ENCODE measurements around the gene SLC19A1. TPM values are rescaled to one million over a fixed set of nuclear protein-coding genes. Genes with fewer than 3 reads are reported as not detected.

Gene SLC19A1
- total RNA-seq, 4 donors from 2014 or later = 1.5 to 8.6 (median 5.3) TPM

DNA sequence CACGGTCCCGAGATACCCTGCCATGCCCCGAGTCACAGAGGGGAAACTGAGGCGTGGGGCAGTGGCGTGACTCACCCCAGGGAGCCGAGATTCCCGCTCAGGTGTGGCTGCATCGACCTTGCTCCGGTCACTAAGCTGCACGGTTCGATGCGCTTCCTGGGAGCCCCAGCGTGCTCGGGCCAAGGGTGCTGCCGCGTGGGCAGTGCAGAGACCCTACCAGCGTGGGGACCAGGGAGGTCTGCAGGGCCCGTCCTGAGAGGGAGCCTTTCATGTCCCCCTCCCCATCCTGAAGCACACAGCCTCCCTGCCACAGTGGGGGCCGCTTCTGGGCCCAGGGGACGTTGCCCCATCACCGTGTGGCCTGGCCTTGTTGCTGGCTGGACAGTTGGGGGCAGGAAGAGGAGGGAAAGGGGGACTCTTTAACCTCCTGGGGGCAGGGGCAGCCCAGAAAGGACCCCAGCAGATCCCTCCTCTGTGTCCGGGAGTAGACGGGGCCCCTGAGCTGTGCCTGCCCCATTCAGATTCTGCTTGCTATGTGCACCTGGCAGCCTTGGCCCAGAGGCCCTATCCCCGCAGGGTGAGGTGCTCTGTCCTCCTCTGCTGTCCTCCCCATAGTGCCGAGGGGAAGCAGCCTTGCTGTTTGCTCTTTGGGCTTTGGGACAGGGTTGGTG is 84.9 kb downstream of the SLC19A1 start:
- H3K4me3 ChIP-seq = peak overlapping the region in 1 of 2 donors; percentile 47
- no CpG with 5 or more reads among the region's 25 CpGs for WGBS, 2 donors (ENCODE audit: low coverage in 1 of 2)

DNA sequence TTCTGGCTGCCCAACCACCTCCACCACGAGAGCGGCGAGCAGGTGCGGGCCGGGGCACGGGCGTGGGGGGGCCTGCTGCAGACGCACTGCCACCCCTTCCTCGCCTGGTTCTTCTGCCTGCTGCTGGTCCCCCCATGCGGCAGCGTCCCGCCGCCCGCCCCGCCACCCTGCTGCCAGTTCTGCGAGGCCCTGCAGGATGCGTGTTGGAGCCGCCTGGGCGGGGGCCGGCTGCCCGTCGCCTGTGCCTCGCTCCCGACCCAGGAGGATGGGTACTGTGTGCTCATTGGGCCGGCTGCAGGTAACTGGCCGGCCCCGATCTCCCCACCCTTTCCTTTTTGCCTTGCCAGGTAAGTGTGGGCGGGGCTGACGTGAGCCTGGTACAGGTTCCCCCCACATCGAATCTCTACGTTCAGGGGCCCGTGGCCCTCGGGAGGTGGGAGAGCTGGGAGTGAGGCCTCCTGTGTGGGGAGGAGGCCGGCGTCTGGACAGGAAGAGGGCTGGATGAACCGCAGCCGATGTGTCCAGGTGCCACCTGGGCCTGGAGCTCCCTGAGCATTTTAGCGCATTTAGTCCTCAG is 85.6 kb downstream of the SLC19A1 start:
- peak overlapping the region in 1 of 2 donors; percentile 47 for H3K4me3 ChIP-seq
- TF ChIP-seq POLR2A (IDR thresholded peaks at IDR 0.05) = no peak
- TF ChIP-seq POLR2AphosphoS5 (IDR thresholded peaks at IDR 0.05) = no peak
- no peak for TF ChIP-seq EP300 (IDR thresholded peaks at IDR 0.05)
- TF ChIP-seq, protein P1, sequence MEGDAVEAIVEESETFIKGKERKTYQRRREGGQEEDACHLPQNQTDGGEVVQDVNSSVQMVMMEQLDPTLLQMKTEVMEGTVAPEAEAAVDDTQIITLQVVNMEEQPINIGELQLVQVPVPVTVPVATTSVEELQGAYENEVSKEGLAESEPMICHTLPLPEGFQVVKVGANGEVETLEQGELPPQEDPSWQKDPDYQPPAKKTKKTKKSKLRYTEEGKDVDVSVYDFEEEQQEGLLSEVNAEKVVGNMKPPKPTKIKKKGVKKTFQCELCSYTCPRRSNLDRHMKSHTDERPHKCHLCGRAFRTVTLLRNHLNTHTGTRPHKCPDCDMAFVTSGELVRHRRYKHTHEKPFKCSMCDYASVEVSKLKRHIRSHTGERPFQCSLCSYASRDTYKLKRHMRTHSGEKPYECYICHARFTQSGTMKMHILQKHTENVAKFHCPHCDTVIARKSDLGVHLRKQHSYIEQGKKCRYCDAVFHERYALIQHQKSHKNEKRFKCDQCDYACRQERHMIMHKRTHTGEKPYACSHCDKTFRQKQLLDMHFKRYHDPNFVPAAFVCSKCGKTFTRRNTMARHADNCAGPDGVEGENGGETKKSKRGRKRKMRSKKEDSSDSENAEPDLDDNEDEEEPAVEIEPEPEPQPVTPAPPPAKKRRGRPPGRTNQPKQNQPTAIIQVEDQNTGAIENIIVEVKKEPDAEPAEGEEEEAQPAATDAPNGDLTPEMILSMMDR (IDR thresholded peaks at IDR 0.05) = no peak
- H3K9me3 ChIP-seq = peaks cover 0 to 6% (median 0%) of the 10 kb centered on the region in 3 donors
- peaks cover 0 to 19% of the 10 kb centered on the region in 2 donors for H3K36me3 ChIP-seq
- peaks cover 38% of the 10 kb centered on the region for H3K27me3 ChIP-seq
- no peak for ATAC-seq
- H3K27ac ChIP-seq = peak overlapping the region in 1 of 4 donors; percentile 31
- no CpG with 5 or more reads among the region's 38 CpGs for WGBS, 2 donors (ENCODE audit: low coverage in 1 of 2)
- H3K4me1 ChIP-seq = peaks cover 0 to 55% (median 12%) of the 10 kb centered on the region in 3 donors

More for the DNA sequence above, 84.9 kb downstream of the SLC19A1 start:
- peaks cover 0 to 55% (median 12%) of the 10 kb centered on the region in 3 donors for H3K4me1 ChIP-seq
- TF ChIP-seq POLR2A (IDR thresholded peaks at IDR 0.05) = no peak
- TF ChIP-seq POLR2AphosphoS5 (IDR thresholded peaks at IDR 0.05) = no peak
- TF ChIP-seq EP300 (IDR thresholded peaks at IDR 0.05) = no peak
- TF ChIP-seq, protein P1 (IDR thresholded peaks at IDR 0.05) = no peak
- H3K36me3 ChIP-seq = peaks cover 0 to 19% of the 10 kb centered on the region in 2 donors
- peaks cover 38% of the 10 kb centered on the region for H3K27me3 ChIP-seq
- no peak for ATAC-seq
- peaks cover 0 to 12% (median 0%) of the 10 kb centered on the region in 3 donors for H3K9me3 ChIP-seq
- peak overlapping the region in 1 of 4 donors; percentile 31 for H3K27ac ChIP-seq

DNA sequence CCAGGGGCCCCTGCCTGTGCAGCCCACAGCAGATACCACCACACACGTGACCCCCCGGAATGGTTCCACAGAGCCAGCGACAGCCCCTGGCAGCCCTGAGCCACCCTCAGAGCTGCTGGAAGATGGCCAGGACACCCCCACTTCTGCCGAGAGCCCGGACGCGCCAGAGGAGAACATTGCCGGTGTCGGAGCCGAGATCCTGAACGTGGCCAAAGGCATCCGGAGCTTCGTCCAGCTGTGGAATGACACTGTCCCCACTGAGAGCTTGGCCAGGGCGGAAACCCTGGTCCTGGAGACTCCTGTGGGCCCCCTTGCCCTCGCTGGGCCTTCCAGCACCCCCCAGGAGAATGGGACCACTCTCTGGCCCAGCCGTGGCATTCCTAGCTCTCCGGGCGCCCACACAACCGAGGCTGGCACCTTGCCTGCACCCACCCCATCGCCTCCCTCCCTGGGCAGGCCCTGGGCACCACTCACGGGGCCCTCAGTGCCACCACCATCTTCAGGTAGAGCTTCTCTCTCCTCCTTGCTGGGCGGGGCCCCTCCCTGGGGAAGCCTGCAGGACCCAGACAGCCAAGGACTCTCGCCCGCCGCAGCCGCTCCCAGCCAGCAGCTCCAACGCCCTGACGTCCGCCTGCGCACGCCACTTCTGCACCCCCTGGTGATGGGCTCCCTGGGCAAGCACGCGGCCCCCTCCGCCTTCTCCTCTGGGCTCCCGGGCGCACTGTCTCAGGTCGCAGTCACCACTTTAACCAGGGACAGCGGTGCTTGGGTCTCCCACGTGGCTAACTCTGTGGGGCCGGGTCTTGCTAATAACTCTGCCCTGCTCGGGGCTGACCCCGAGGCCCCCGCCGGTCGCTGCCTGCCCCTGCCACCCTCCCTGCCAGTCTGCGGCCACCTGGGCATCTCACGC is 86.3 kb downstream of the SLC19A1 start:
- TF ChIP-seq EP300 (IDR thresholded peaks at IDR 0.05) = no peak
- TF ChIP-seq, protein P1 (IDR thresholded peaks at IDR 0.05) = no peak
- no peak for TF ChIP-seq POLR2A (IDR thresholded peaks at IDR 0.05)
- no peak for TF ChIP-seq POLR2AphosphoS5 (IDR thresholded peaks at IDR 0.05)
- H3K9me3 ChIP-seq = peaks cover 0 to under 1% (median 0%) of the 10 kb centered on the region in 3 donors
- H3K4me3 ChIP-seq = peak overlapping the region; percentile 6 to 47
- H3K27me3 ChIP-seq = peaks cover 38% of the 10 kb centered on the region
- peaks cover 0 to 55% (median 12%) of the 10 kb centered on the region in 3 donors for H3K4me1 ChIP-seq
- H3K36me3 ChIP-seq = peaks cover 0 to 19% of the 10 kb centered on the region in 2 donors
- peak overlapping the region in 3 of 4 donors; percentile 41 to 56 (median 50) for H3K27ac ChIP-seq
- WGBS, 2 donors (ENCODE audit: low coverage in 1 of 2) = 72% methylated on average over 5 of the region's 47 CpGs; no CpG with 5 or more reads in 1 of the 2 donors
- peak; percentile 23 for ATAC-seq

DNA sequence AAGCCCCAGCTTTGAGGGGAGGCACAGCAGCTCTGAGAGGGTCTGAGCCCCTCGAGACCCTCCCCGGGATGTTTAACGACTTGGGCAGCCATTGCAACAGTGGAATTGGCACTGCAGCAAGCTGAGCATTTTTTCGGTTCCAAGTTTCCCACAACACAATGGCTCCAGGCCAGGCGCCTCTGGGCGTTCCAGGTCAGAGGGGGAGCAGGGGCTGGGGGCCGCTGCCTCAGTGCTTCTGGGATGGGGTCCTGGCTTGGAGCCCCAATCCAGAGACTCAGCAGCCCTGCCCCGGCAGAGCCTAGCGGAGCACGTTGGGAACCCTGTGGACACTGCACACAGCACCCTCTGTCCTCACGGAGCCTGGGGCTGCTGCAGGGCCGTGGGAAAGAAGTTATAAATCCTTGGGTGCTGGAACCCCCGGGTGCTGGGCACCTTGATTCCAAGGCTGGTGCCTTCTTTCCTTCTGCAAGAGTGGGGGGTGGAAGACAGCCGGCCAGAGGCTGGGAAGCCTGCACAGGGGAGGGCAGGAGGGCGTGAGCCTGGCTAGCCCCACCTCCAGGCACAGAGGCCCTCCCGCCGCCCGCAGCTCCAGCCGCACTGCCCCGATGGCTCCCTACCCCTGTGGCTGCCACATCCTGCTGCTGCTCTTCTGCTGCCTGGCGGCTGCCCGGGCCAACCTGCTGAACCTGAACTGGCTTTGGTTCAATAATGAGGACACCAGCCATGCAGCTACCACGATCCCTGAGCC is 87.1 kb downstream of the SLC19A1 start:
- Histone ChIP-seq H3K27ac (peak overlapping the region in 3 of 4 donors; percentile 41 to 56 (median 50)), H3K9me3 (no peaks in the 10 kb centered on the region), H3K36me3 (peaks cover 0 to 15% of the 10 kb centered on the region in 2 donors), H3K4me1 (peaks cover 0 to 55% (median 12%) of the 10 kb centered on the region in 3 donors), H3K4me3 (peak overlapping the region; percentile 6 to 47), H3K27me3 (peaks cover 38% of the 10 kb centered on the region)
- TF ChIP-seq EP300 (IDR thresholded peaks at IDR 0.05) (no peak), POLR2AphosphoS5 (IDR thresholded peaks at IDR 0.05) (no peak), POLR2A (IDR thresholded peaks at IDR 0.05) (no peak)
- TF ChIP-seq, protein P1 (IDR thresholded peaks at IDR 0.05) = no peak
- WGBS, 2 donors (ENCODE audit: low coverage in 1 of 2) = no CpG with 5 or more reads among the region's 23 CpGs
- ATAC-seq = peak; percentile 67
